Upper lobe of right lung (tissue), 1 donor: ENCODE measurements around the gene RPL10A. TPM values are rescaled to one million over a fixed set of nuclear protein-coding genes. Genes with fewer than 3 reads are reported as not detected.
A peak's percentile ranks its signal among the peaks of the same experiment; 100 is the strongest.

Experiments
- ATAC-seq: fragments of 200-7000 bp; cut with Tn5 transposase; one replicate; pipeline ENCODE4 v1.9.1; 2020; ENCODE audit warnings: mild to moderate bottlenecking, moderate library complexity
- DNase-seq: peaks from one replicate; pipeline ENCODE4 v3.0.0-alpha.2; 2020
- H3K27ac ChIP-seq: fragments of 200-600 bp; one replicate; pipeline ENCODE4 v1.8.0; 2022
- H3K27me3 ChIP-seq: fragments of 200-600 bp; one replicate; pipeline ENCODE4 v1.8.0; 2022; ENCODE audit warnings: mild to moderate bottlenecking
- H3K36me3 ChIP-seq: fragments of 200-600 bp; one replicate; pipeline ENCODE4 v1.8.0; 2022
- H3K4me1 ChIP-seq: fragments of 200-600 bp; one replicate; pipeline ENCODE4 v1.8.0; 2022
- H3K4me3 ChIP-seq: fragments of 200-600 bp; one replicate; pipeline ENCODE4 v1.8.0; 2022; ENCODE audit warnings: mild to moderate bottlenecking
- H3K9me3 ChIP-seq: fragments of 200-600 bp; one replicate; pipeline ENCODE4 v1.8.0; 2022
- intact Hi-C: fragments of 100-400 bp; cut with DNase I; formaldehyde crosslinking; loops from one replicate; pipeline ENCODE4 v1.11.0; 2022
- total RNA-seq: library from RNA; stranded (reverse); fragmentation: NEBNext Ultra II Directional; extraction: Animal tissue kit (Norgen Biotek cat#: 25700); gene quantifications from one replicate; pipeline ENCODE4 v1.2.1, GENCODE V29; 2021
- TF ChIP-seq, protein P1 (sequence below): fragments of 200-600 bp; IDR thresholded peaks from one replicate; pipeline ENCODE4 v1.8.0; 2022; ENCODE audit warnings: antibody characterized with exemption
- donor health status: DM: no; HTN: yes; CAD: no; lungs with severe emphysema.

The RPL10A gene
- total RNA-seq, 1 donor from 2014 or later: 941 TPM

DNA sequence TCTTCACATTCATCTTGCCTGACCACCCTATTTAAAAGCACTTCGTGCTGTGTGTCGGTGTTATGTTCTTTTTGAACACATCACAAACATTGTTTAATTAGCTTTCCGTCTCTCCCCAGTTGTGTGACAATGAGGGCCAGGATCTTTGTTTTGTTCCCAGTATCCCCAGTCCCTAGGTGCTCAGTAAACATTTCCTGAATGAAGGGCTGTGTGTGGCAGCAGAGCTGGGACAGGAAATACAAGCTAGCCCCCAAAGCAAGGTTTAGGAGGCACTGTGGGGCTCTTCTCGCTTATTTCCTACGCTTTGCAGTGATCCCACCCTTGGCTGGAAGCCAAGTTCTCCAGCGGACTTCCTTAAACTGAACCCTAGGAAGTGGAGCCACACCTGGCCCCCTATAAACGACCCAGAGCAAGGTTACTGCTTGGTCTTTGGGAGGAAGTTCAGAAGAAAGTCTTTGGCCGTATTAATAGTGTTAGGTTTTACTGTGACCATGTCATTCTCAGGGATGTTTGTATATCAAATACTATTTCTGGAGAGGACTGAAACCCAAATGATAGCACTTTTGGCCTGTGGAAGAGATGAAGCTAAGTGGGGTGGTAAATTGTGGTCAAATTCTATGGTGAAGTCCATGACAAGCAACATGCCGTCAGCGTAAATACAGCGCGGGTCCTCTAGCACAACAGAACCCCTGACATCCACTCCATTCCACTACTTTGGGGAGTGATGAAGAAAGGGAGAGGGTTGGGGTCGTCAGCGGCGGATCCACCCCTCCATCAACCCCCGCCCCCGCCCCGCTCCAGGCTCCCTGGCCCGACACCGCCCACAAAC lies 16.6 kb upstream of the RPL10A start:
- peaks cover 8% of the 10 kb centered on the region for H3K36me3 ChIP-seq
- no peaks in the 10 kb centered on the region for H3K9me3 ChIP-seq
- H3K4me3 ChIP-seq: peak overlapping the region; percentile 76
- H3K27me3 ChIP-seq: no peaks in the 10 kb centered on the region
- DNase-seq: no peak
- no peak for ATAC-seq
- TF ChIP-seq, protein P1, sequence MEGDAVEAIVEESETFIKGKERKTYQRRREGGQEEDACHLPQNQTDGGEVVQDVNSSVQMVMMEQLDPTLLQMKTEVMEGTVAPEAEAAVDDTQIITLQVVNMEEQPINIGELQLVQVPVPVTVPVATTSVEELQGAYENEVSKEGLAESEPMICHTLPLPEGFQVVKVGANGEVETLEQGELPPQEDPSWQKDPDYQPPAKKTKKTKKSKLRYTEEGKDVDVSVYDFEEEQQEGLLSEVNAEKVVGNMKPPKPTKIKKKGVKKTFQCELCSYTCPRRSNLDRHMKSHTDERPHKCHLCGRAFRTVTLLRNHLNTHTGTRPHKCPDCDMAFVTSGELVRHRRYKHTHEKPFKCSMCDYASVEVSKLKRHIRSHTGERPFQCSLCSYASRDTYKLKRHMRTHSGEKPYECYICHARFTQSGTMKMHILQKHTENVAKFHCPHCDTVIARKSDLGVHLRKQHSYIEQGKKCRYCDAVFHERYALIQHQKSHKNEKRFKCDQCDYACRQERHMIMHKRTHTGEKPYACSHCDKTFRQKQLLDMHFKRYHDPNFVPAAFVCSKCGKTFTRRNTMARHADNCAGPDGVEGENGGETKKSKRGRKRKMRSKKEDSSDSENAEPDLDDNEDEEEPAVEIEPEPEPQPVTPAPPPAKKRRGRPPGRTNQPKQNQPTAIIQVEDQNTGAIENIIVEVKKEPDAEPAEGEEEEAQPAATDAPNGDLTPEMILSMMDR: no peak
- intact Hi-C loops: no loop called here
- peaks cover 23% of the 10 kb centered on the region for H3K4me1 ChIP-seq
- no peak overlapping the region for H3K27ac ChIP-seq

DNA sequence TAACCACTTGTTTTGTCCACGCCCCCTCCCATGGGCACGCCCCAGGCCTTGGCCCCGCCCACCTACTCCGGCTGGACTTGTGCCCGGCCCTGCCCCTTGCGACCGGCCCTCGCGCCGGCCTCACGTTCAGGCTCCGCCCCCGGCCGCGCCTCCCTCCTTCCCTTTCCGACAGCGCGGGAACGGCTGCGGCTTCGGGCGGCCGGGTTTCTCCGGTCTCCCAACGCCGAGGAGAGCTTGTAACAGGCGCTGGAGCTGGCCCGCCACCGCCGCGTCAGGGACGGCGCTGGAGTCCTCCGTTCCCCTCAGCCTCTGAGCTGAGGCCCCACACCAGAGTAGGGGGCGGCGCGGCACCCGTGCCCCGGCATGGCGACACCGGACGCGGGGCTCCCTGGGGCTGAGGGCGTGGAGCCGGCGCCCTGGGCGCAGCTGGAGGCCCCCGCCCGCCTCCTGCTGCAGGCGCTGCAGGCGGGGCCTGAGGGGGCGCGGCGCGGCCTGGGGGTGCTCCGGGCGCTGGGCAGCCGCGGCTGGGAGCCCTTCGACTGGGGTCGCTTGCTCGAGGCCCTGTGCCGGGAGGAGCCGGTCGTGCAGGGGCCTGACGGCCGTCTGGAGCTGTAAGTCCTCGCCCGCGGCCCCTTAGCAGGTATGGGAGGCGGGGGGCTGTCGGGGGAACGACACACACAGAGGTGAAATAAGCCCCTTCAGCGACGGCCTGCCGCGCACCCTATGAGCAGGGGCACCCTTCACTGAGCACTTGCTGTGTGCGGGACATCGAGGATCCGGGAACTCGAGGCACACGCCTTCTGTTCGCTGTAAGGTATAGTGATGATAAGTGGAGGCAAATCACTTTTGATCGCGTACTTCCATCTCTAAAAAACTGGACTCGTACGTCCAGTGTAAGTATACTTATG lies 15.8 kb upstream of the RPL10A start, which contains the start of gene FANCE:
Gene FANCE (plus strand): TSS at position 156 of the 908 bp plus-strand sequence. CDS start 208 bp downstream, at position 364.
- peak; percentile 98 for DNase-seq
- Histone ChIP-seq H3K27ac (peak within 1 kb of the TSS; percentile 34), H3K27me3 (no peaks in the 10 kb centered on the region), H3K36me3 (peaks cover 11% of the 10 kb centered on the region), H3K4me1 (peaks cover 23% of the 10 kb centered on the region), H3K4me3 (peak within 1 kb of the TSS; percentile 76), H3K9me3 (no peaks in the 10 kb centered on the region)
- peak; percentile 98 for ATAC-seq
- TF ChIP-seq, protein P1: no peak
- intact Hi-C loops: no loop called here

DNA sequence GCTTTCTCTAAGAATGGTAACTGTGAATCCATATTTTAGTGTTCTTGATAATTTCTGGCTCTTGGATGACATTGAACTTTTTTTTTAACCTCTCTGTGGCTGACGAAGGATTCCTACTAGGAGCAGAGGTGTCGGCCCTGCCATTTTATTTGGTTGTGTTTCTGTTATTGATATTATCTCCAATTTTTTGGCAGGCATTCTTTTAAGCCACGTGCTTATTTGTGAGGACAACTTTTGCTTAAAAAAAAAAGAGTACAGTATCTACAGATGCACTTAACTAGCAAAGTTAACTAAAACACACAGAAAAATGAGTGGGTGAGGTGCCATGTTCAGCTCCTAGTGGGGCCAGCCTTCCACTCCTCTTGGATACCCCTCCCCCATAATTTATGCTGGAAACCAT lies 15.0 kb upstream of the RPL10A start:
- ATAC-seq: no peak
- intact Hi-C loops: no loop called here
- H3K27ac ChIP-seq: no peak overlapping the region

DNA sequence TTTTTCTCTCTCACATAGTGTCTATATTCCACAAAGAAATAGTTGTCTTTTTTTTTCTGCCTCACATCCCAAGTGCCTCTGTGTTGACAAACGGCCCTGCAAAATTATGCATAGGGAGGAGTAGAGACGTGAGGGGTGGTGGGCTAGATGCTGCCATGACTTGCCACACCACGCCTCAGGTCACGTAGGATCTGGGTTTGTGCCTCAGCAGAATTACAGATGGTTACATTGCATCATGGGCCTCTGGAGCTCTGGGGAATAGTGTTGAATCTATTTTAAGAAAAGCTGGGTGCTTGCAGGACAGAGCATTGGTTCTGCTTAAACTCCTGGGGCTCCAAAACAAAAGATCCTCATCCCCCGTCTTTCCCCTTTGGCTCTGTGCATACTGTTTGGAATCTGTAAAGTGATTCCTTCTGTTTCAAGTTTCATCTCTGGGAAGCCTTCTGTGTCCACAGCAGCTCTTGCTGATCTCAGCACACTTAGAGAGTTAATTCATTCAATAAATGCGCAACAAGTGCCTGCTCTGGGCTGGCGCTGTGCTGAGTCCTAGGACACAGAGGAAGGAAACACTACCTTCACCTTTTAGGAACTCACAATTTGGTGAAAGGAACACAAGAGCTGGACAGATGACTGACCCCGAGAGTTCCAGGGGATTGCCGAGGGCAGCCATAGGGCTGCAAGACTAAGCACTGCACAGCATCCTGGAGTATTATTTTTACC lies 13.7 kb upstream of the RPL10A start:
- TF ChIP-seq, protein P1: no peak
- Histone ChIP-seq H3K36me3 (peaks cover 24% of the 10 kb centered on the region), H3K4me3 (no peak overlapping the region), H3K27me3 (no peaks in the 10 kb centered on the region), H3K9me3 (no peaks in the 10 kb centered on the region), H3K4me1 (peaks cover 23% of the 10 kb centered on the region), H3K27ac (no peak overlapping the region)
- intact Hi-C loops: no loop called here
- DNase-seq (no peak), ATAC-seq (no peak)

More for the DNA sequence above, 15.0 kb upstream of the RPL10A start:
- H3K27me3 ChIP-seq: no peaks in the 10 kb centered on the region
- H3K4me1 ChIP-seq: peaks cover 23% of the 10 kb centered on the region
- TF ChIP-seq, protein P1: no peak
- DNase-seq: no peak
- peak overlapping the region; percentile 76 for H3K4me3 ChIP-seq
- peaks cover 12% of the 10 kb centered on the region for H3K36me3 ChIP-seq
- H3K9me3 ChIP-seq: no peaks in the 10 kb centered on the region

DNA sequence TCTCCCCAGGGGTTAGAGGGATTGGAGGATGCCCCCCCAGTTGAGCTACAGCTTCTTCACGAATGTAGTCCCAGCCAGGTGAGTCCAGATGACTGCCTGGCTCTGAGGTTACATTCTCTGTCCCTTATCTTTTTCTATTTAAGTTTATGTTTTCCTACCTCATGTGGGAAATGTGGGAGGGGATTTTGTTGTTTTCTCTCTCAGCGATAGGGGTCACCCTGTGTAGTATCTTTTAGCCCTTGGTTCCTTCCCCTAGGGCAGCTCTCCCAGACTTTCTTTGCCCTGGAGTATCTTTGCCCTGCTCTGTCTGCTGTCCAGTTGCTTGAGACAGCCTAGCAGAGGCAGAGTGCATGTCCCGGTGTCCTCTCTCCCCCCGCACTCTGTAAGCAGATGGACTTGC lies 10.3 kb upstream of the RPL10A start:
- intact Hi-C loops: no loop called here
- DNase-seq: no peak
- Histone ChIP-seq H3K9me3 (no peaks in the 10 kb centered on the region), H3K4me1 (peaks cover 18% of the 10 kb centered on the region), H3K36me3 (peaks cover 26% of the 10 kb centered on the region), H3K27ac (no peak overlapping the region), H3K27me3 (no peaks in the 10 kb centered on the region), H3K4me3 (no peak overlapping the region)
- TF ChIP-seq, protein P1: no peak
- no peak for ATAC-seq
